OCI-LY7 (cell line): ENCODE results near the gene KRTAP10-12. TPM values are rescaled to one million over a fixed set of nuclear protein-coding genes. Genes with fewer than 3 reads are reported as not detected.
A peak's percentile ranks its signal among the peaks of the same experiment; 100 is the strongest.

Source experiments
- BruUV-seq: library from RNA; stranded (reverse); fragments of 400-500 nt; replicated peaks from 2 replicates; lab custom pipeline; 2021; lab: Mats Ljungman, UMichigan
- CTCF ChIA-PET: fragments of 300-600 bp; sonication (Branson Sonifier 250); formaldehyde crosslinking; loops from one replicate; lab custom pipeline; 2022; ENCODE audit warnings: antibody characterized with exemption; ENCODE audit not compliant: unreplicated experiment; lab: Charles Lee
- POLR2A ChIA-PET: fragments of 300-600 bp; sonication (Branson Sonifier 250); formaldehyde crosslinking; loops from one replicate; lab custom pipeline; 2022; ENCODE audit warnings: antibody characterized with exemption; lab: Charles Lee
- DNase-seq: peaks from one replicate; pipeline ENCODE4 v3.0.0-alpha.2; 2015; ENCODE audit warnings: low spot score
- H2AFZ ChIP-seq: fragments of 200-600 bp; sonication (generic), shearing (Covaris generic); 2 replicates; pipeline ENCODE4 v1.6.1; 2014; ENCODE audit warnings: mild to moderate bottlenecking, antibody characterized with exemption, low read length, moderate library complexity
- H3K27ac ChIP-seq: fragments of 200-600 bp; sonication (generic); 2 replicates; pipeline ENCODE4 v1.5.1; 2014; ENCODE audit warnings: mixed run types, low read depth, mild to moderate bottlenecking, moderate library complexity, low read length, inconsistent platforms; ENCODE audit not compliant: poor library complexity, severe bottlenecking
- H3K36me3 ChIP-seq: fragments of 200-600 bp; sonication (generic); 2 replicates; pipeline ENCODE4 v1.6.1; 2014; ENCODE audit warnings: mild to moderate bottlenecking, antibody characterized with exemption, low read length, moderate library complexity, mixed read lengths; ENCODE audit not compliant: insufficient read depth
- H3K4me1 ChIP-seq: fragments of 200-600 bp; sonication (generic); 2 replicates; pipeline ENCODE4 v1.5.1; 2014; ENCODE audit warnings: mild to moderate bottlenecking, low read length; ENCODE audit not compliant: insufficient read depth, poor library complexity, severe bottlenecking
- H3K4me2 ChIP-seq: fragments of 200-600 bp; sonication (generic); 2 replicates; pipeline ENCODE4 v1.6.1; 2014; ENCODE audit warnings: mild to moderate bottlenecking, low read length
- H3K4me3 ChIP-seq: fragments of 200-600 bp; sonication (generic); 2 replicates; pipeline ENCODE4 v1.5.1; 2014; ENCODE audit warnings: mild to moderate bottlenecking, low read depth, low read length; ENCODE audit not compliant: poor library complexity, severe bottlenecking
- H3K79me2 ChIP-seq: fragments of 200-600 bp; sonication (generic); 2 replicates; pipeline ENCODE4 v1.6.1; 2016; ENCODE audit warnings: low read depth, mild to moderate bottlenecking, low read length, moderate library complexity, mixed read lengths; ENCODE audit not compliant: insufficient read depth
- H3K9me2 ChIP-seq: fragments of 200-600 bp; sonication (generic); 2 replicates; pipeline ENCODE4 v1.6.1; 2016; ENCODE audit warnings: mild to moderate bottlenecking, low read length, mixed read lengths; ENCODE audit not compliant: insufficient read depth
- H3K9me3 ChIP-seq: fragments of 200-600 bp; sonication (generic); 2 replicates; pipeline ENCODE4 v1.6.1; 2014; ENCODE audit warnings: mild to moderate bottlenecking, mixed run types, low read length, mixed read lengths
- H4K20me1 ChIP-seq: fragments of 200-600 bp; sonication (generic); 2 replicates; pipeline ENCODE4 v1.6.1; 2014; ENCODE audit warnings: mild to moderate bottlenecking, antibody characterized with exemption, low read length, moderate library complexity, mixed read lengths; ENCODE audit not compliant: insufficient read depth
- EZH2phosphoT487 ChIP-seq: fragments of 200-600 bp; sonication (generic); IDR thresholded peaks from 2 replicates; pipeline ENCODE4 v1.6.1; 2018; ENCODE audit warnings: low read depth, borderline replicate concordance, mild to moderate bottlenecking, mixed run types, antibody characterized with exemption, low read length, moderate library complexity, mixed read lengths
- intact Hi-C: fragments of 100-400 bp; cut with micrococcal nuclease; formaldehyde crosslinking; loops from one replicate; pipeline ENCODE4 v1.10.0; 2022; ENCODE audit not compliant: unreplicated experiment
- total RNA-seq, 2 experiments: library from RNA; depleted of rRNA in 1 of 2; stranded (reverse); fragments of >200 nt in 1 of 2; shearing (Covaris generic) in 1 of 2; gene quantifications; 2 replicates each; pipeline ENCODE4 v1.2.3, GENCODE V29; 2014 to 2022
- TF ChIP-seq, protein P1 (sequence below): fragments of 200-600 bp; sonication (generic); conservative IDR thresholded peaks from 2 replicates; pipeline ENCODE4 v1.5.1; 2014; ENCODE audit warnings: mild to moderate bottlenecking, antibody characterized with exemption, low read length, moderate library complexity, mixed read lengths

KRTAP10-12 gene
- total RNA-seq, 2 experiments from 2014 or later, result not detected

DNA sequence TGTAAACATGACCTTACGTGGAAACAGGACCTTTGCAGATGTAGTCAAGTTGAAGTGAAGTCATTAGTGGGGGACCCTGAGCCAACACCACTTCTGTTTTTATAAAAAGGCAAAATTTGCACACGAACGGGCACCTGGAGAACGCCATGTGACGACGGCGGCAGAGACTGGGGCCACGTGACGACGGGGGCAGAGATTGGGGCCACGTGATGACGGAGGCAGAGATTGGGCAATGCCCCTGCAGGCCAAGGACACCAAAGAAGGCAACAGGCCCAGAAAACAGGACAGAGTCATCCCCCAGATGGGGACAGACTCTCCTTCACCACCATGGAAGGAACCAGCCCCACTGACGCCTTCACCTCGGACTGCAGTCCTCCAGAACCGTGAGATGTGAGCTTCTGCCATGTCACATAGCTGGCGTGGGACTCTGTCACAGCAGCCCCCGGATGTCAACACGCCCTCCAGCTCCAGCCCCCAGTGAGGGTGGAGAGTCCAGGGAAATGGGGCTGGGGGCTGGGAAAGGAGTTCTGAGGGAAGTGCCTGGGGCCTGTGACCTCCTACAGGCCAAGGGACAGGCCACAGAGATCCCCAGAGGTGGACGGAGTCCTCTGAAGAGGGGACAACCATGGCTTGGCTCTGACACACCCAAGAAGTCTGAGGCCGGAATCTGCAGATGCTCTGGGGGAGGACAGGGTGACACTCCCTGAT lies 46.6 kb upstream of the KRTAP10-12 start:
- POLR2A ChIA-PET, result no interaction called here
- intact Hi-C loops, result no loop called here
- H2AFZ ChIP-seq, result no peak overlapping the region
- H3K9me3 ChIP-seq, result no peaks in the 10 kb centered on the region
- TF ChIP-seq, protein P1, sequence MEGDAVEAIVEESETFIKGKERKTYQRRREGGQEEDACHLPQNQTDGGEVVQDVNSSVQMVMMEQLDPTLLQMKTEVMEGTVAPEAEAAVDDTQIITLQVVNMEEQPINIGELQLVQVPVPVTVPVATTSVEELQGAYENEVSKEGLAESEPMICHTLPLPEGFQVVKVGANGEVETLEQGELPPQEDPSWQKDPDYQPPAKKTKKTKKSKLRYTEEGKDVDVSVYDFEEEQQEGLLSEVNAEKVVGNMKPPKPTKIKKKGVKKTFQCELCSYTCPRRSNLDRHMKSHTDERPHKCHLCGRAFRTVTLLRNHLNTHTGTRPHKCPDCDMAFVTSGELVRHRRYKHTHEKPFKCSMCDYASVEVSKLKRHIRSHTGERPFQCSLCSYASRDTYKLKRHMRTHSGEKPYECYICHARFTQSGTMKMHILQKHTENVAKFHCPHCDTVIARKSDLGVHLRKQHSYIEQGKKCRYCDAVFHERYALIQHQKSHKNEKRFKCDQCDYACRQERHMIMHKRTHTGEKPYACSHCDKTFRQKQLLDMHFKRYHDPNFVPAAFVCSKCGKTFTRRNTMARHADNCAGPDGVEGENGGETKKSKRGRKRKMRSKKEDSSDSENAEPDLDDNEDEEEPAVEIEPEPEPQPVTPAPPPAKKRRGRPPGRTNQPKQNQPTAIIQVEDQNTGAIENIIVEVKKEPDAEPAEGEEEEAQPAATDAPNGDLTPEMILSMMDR, result no peak
- TF ChIP-seq EZH2phosphoT487, result no peak
- no peaks in the 10 kb centered on the region for H4K20me1 ChIP-seq
- no peak for DNase-seq
- no peaks in the 10 kb centered on the region for H3K36me3 ChIP-seq
- H3K4me3 ChIP-seq, result no peak overlapping the region
- no TSS peak for BruUV-seq
- H3K27ac ChIP-seq, result no peak overlapping the region
- H3K4me1 ChIP-seq, result no peaks in the 10 kb centered on the region
- no peak overlapping the region for H3K4me2 ChIP-seq
- CTCF ChIA-PET, result no interaction called here
- no peaks in the 10 kb centered on the region for H3K9me2 ChIP-seq
- no peaks in the 10 kb centered on the region for H3K79me2 ChIP-seq

DNA sequence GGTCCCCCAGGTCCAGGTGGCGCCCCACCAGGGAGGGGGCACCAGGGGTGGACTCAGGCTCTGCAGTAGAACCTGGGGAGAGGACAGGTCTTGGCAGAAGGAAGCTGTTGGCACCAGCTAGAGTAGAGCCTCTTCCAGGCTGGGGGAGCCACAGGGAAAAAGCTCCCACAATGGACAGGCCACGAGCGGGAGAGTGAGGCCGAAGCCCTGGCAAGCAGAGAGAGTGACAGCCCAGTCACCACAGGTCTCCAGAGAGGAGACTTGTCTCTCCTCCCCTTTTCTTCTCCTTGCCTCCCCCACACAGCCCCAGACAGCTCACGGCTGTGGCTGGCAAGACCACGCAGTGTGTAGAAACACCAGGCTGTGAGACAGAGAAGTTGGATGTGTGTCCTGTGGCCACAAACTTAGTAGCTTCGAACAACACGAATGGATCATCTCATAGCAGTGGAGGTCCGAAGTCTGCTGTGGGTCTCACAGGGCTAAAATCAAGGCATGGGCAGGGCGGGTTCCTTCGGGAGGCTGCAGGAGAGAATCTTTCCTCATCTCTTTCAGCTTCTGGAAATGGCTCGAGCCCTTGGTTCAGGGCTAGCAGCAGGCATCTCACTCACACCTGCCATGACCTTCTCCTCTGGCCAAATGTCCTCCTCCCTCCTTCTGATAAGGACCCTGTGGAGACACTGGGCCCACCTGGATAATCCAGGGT lies 45.8 kb upstream of the KRTAP10-12 start:
- H3K4me3 ChIP-seq, result no peak overlapping the region
- H4K20me1 ChIP-seq, result no peaks in the 10 kb centered on the region
- no TSS peak for BruUV-seq
- H3K9me2 ChIP-seq, result no peaks in the 10 kb centered on the region
- no peak for TF ChIP-seq EZH2phosphoT487
- TF ChIP-seq, protein P1, result no peak
- no peaks in the 10 kb centered on the region for H3K4me1 ChIP-seq
- intact Hi-C loops, result no loop called here
- DNase-seq, result no peak
- no peak overlapping the region for H3K27ac ChIP-seq
- H3K36me3 ChIP-seq, result no peaks in the 10 kb centered on the region
- H3K79me2 ChIP-seq, result no peaks in the 10 kb centered on the region
- CTCF ChIA-PET, result no interaction called here
- no peak overlapping the region for H2AFZ ChIP-seq
- H3K9me3 ChIP-seq, result no peaks in the 10 kb centered on the region
- H3K4me2 ChIP-seq, result no peak overlapping the region
- POLR2A ChIA-PET, result no interaction called here

GRCh38 chr21:44653123-44653522 lies 43.8 kb upstream of the KRTAP10-12 start:
- H3K4me3 ChIP-seq, result no peak overlapping the region
- no peaks in the 10 kb centered on the region for H3K9me3 ChIP-seq
- no peaks in the 10 kb centered on the region for H3K9me2 ChIP-seq
- DNase-seq, result peak; percentile 7
- no peak overlapping the region for H3K27ac ChIP-seq
- intact Hi-C loops, result no loop called here
- BruUV-seq, result no TSS peak
- H3K36me3 ChIP-seq, result no peaks in the 10 kb centered on the region
- TF ChIP-seq, protein P1, result no peak
- TF ChIP-seq EZH2phosphoT487, result no peak
- H3K4me2 ChIP-seq, result no peak overlapping the region
- H4K20me1 ChIP-seq, result no peaks in the 10 kb centered on the region
- H3K79me2 ChIP-seq, result no peaks in the 10 kb centered on the region
- H2AFZ ChIP-seq, result no peak overlapping the region
- CTCF ChIA-PET, result no interaction called here
- POLR2A ChIA-PET, result no interaction called here
- H3K4me1 ChIP-seq, result no peaks in the 10 kb centered on the region
